AG04450 (cell line): Measurements from ENCODE around the gene PDZD4. TPM values are rescaled to one million over a fixed set of nuclear protein-coding genes. Genes with fewer than 3 reads are reported as not detected.

ENCODE experiments used
- CTCF ChIA-PET: fragments of 300-600, 350-600 bp; formaldehyde crosslinking; extraction: SDS; loops from one replicate; lab custom pipeline; 2022; ENCODE audit warnings: antibody characterized with exemption, inconsistent platforms; lab: Charles Lee
- POLR2A ChIA-PET: fragments of 350-600 bp; formaldehyde crosslinking; extraction: SDS; loops from one replicate; lab custom pipeline; 2021; ENCODE audit warnings: antibody characterized with exemption, inconsistent platforms; lab: Yijun Ruan, JAX
- DNase-seq: peaks from one replicate; pipeline ENCODE4 v3.0.0-alpha.2; 2011; ENCODE audit warnings: low read depth, low spot score
- H3K27ac ChIP-seq: one replicate; pipeline ENCODE4 v1.5.1; 2012; ENCODE audit warnings: low read depth, low read length, control low read depth
- H3K27me3 ChIP-seq: one replicate; pipeline ENCODE4 v1.6.0; 2012; ENCODE audit warnings: low read length; ENCODE audit not compliant: control insufficient read depth, insufficient read depth
- H3K4me3 ChIP-seq: 2 replicates; pipeline ENCODE4 v1.5.1; 2011; ENCODE audit warnings: mild to moderate bottlenecking, low read depth, low read length, control low read depth
- H3K9me3 ChIP-seq: 2 replicates; pipeline ENCODE4 v1.5.1; 2012; ENCODE audit warnings: low read length; ENCODE audit not compliant: control insufficient read depth, insufficient read depth
- polyA plus RNA-seq: library from polyadenylated mRNA; depleted of rRNA; stranded (reverse); fragments of >200 nt; gene quantifications from 2 replicates; pipeline ENCODE4 v1.2.3, GENCODE V29; 2011
- TF ChIP-seq, protein P1 (sequence below): IDR thresholded peaks from 2 replicates; pipeline ENCODE4 v1.5.1; 2011; ENCODE audit warnings: low read depth, low read length, control low read depth, inconsistent platforms

The PDZD4 gene
- polyA plus RNA-seq, 1 experiment: 0.04 TPM

DNA sequence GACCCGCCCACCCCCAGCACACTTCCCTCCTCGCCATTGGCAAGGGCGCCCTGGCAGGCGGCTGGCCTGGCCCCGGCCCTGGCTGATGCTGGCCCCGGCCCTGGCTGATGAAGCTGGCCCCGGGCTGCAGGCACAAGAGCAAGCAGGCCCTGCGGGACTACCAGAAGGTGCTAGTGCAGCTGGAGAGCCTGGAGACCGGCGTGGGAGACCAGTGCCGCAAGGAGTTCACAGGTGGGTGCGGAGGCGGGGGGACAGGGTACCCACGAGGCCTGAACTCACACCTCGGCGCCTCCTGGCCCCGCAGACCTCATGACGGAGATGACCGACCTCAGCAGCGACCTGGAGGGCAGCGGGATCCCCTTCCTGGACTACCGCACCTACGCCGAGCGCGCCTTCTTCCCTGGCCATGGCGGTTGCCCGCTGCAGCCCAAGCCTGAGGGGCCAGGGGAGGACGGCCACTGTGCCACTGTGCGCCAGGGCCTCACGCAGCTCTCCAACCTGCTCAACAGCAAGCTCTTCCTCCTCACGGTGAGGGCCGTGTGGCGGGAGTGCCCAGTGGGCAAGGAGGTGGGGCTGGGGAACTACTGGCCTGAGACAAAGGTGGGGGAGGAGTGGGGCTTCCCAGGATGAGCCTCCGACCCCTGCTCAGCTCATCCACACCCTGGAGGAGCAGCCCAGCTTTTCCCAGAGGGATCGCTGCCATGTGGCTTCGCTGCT is 55.6 kb downstream of the PDZD4 start:
- H3K4me3 ChIP-seq: no peak overlapping the region
- CTCF ChIA-PET: no interaction called here
- POLR2A ChIA-PET: no interaction called here
- no peak overlapping the region for H3K27ac ChIP-seq
- no peaks in the 10 kb centered on the region for H3K9me3 ChIP-seq
- no peak for DNase-seq
- H3K27me3 ChIP-seq: no peaks in the 10 kb centered on the region
- TF ChIP-seq, protein P1, sequence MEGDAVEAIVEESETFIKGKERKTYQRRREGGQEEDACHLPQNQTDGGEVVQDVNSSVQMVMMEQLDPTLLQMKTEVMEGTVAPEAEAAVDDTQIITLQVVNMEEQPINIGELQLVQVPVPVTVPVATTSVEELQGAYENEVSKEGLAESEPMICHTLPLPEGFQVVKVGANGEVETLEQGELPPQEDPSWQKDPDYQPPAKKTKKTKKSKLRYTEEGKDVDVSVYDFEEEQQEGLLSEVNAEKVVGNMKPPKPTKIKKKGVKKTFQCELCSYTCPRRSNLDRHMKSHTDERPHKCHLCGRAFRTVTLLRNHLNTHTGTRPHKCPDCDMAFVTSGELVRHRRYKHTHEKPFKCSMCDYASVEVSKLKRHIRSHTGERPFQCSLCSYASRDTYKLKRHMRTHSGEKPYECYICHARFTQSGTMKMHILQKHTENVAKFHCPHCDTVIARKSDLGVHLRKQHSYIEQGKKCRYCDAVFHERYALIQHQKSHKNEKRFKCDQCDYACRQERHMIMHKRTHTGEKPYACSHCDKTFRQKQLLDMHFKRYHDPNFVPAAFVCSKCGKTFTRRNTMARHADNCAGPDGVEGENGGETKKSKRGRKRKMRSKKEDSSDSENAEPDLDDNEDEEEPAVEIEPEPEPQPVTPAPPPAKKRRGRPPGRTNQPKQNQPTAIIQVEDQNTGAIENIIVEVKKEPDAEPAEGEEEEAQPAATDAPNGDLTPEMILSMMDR: no peak

DNA sequence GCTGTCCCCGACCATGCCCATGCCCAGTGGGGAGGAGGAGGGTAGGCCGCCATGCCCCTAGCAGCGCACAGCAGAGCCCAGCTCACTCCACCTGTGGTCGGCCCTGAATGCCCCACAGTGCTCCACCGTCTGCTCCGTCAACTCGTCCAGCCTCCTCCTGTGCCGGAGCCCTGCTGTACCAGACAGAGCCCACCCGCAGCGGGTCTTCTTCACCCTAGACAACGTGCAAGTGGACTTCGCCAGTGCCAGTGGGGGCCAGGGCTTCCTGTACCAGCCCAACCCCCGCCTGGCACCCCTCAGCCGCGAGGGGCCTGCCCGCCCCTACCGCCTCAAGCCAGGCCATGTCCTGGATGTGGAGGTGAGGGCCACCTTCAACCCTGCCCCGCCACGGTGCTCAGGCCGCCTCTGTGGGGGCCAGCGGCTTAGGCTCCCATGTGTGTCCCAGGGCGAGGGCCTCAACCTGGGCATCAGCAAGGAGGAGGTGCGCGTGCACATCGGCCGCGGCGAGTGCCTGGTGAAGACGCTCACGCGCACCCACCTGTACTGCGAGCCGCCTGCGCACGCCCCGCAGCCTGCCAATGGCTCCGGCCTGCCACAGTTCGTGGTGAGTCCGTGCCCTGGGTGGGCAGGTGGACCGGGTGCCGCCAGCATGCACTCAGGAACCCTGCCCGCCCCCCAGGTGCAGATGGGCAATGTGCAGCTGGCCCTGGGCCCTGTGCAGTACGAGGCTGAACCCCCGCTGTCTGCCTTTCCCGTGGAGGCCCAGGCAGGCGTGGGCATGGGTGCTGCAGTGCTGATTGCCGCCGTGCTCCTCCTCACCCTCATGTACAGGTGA is 56.4 kb downstream of the PDZD4 start:
- Histone ChIP-seq H3K27ac (no peak overlapping the region), H3K4me3 (no peak overlapping the region), H3K27me3 (no peaks in the 10 kb centered on the region), H3K9me3 (no peaks in the 10 kb centered on the region)
- DNase-seq: no peak
- TF ChIP-seq, protein P1: no peak
- ChIA-PET CTCF (no interaction called here), POLR2A (no interaction called here)

DNA sequence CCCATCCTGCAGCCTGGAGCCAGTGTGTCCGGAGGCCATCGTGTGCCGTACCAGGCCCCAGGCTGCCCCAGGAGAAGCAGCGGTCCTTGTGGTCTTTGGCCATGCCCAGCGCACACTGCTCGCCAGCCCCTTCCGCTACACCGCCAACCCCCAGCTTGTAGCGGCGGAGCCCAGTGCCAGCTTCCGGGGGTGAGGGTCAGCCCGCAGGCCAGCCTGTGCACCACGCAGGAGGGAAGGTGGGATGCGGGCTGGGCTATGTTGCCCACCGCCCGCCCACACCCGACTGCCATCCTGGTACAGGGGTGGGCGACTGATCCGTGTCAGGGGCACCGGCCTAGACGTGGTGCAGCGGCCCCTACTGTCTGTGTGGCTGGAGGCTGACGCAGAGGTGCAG is 57.1 kb downstream of the PDZD4 start:
- Histone ChIP-seq H3K4me3 (no peak overlapping the region), H3K27me3 (no peaks in the 10 kb centered on the region), H3K9me3 (no peaks in the 10 kb centered on the region), H3K27ac (no peak overlapping the region)
- TF ChIP-seq, protein P1: no peak
- ChIA-PET POLR2A (no interaction called here), CTCF (no interaction called here)
- DNase-seq: no peak

DNA sequence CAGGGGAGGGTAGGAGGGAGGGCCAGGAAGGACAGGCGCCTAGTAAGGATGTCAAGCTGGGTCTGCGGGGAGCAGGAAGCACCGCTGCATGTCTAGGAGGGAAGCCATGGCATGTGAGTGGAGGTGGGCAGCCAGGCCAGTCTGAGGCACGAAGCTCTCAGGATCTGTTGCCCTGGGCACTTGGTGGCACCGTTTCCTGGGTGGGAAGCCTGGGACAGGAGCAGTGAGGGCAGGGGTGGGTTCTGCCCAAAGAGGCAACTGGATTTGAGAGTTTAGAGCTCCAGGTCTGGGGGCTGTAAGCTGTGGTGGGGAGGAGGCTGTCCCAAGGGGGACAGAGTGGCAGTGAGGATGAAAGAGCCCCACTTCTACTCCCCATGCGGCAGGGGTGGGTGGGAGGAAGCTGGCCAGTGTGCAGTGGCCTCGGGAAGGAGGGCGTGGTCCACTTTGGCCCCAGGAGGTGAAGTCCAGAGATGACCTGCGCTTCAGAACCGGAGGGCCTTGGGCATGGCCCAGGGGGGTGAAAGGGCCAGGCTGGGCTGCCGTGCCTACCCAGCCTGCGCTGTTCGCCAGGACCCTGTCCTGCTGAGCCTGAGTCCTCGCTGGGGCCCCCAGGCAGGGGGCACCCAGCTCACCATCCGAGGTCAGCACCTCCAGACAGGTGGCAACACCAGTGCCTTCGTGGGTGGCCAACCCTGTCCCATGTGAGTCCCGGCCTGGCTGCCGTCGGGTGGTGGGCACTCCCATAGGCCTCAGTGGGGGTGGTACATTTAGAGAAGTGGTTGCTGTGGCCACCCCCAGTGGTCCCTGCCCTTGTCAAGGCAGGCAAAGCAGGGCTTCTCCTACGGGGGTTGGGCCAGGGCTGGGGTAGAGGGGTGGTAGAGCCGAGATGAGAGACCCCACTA is 57.8 kb downstream of the PDZD4 start:
- POLR2A ChIA-PET: no interaction called here
- no peak overlapping the region for H3K27ac ChIP-seq
- H3K9me3 ChIP-seq: no peaks in the 10 kb centered on the region
- DNase-seq: no peak
- no peak overlapping the region for H3K4me3 ChIP-seq
- TF ChIP-seq, protein P1: no peak
- no peaks in the 10 kb centered on the region for H3K27me3 ChIP-seq
- CTCF ChIA-PET: no interaction called here
